ENCODE measurements around the gene TMEM8B.

The TMEM8B gene

DNA sequence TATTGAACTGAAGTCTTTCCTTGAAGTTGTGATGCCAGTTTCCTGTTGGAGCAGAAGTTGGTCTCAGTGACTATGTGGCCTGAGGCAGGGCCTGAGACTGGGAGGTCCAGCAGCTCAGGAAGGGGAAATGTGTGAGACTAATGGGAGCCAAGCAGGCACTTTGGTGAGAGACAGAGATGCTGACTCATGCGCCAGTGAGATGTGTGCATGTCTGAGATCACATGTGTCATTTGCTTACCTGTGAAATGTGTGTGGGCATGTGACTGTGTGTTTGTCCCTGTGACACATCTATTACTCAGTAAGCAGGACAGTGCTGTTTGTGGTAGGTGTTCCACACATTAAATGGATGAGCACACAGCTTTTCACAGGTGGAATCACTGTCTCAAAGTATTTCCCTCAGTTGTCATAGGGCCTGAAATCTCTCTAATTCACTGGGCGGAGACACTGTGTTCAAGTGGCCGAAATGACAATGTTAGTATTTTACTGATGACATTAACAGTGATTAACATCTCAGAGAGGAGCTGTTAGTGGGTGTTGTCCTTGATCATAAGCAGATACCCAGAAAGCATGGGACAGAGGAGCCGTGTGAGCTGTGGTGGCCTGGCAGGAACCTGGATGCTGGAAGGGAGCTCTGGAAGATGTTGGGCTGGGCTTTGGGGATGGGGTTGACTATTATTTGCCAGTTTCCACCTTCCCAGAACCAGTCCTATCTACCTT is 30.2 kb upstream of the TMEM8B start:
- no peaks in the 10 kb centered on the region for H3K9me2 ChIP-seq (replicated peaks; ENCODE audit: control insufficient read depth, low read length)
- H3K4me1 ChIP-seq (ENCODE audit: control insufficient read depth, low read length): no peaks in the 10 kb centered on the region
- H3K4me3 ChIP-seq (ENCODE audit: low read length): no peak overlapping the region
- no peaks in the 10 kb centered on the region for H3K79me2 ChIP-seq (ENCODE audit: control insufficient read depth, low read length)
- no peaks in the 10 kb centered on the region for H3K27me3 ChIP-seq (ENCODE audit: control insufficient read depth, low read length)
- no peaks in the 10 kb centered on the region for H3K9me3 ChIP-seq (ENCODE audit: control insufficient read depth, insufficient read depth, low read length)
- H4K20me1 ChIP-seq (ENCODE audit: control insufficient read depth, insufficient read depth, low read depth, low read length): no peaks in the 10 kb centered on the region
- no peak overlapping the region for H3K4me2 ChIP-seq (ENCODE audit: low read length)
- H3K36me3 ChIP-seq (ENCODE audit: control insufficient read depth, low read length): no peaks in the 10 kb centered on the region
- TF ChIP-seq EZH2phosphoT487 (IDR thresholded peaks at IDR 0.05; ENCODE audit: borderline replicate concordance, low read length) (no peak), CTCF (IDR thresholded peaks at IDR 0.05; ENCODE audit: low read depth, low read length, poor library complexity, severe bottlenecking) (no peak)
- H3K27ac ChIP-seq (ENCODE audit: low read depth, low read length): no peak overlapping the region
- H3F3A ChIP-seq (ENCODE audit: control insufficient read depth, insufficient read depth): no peaks in the 10 kb centered on the region

- no peak overlapping the region for H3K27ac ChIP-seq (ENCODE audit: low read depth, low read length)
- H3K36me3 ChIP-seq (ENCODE audit: control insufficient read depth, low read length): no peaks in the 10 kb centered on the region
- H4K20me1 ChIP-seq (ENCODE audit: control insufficient read depth, insufficient read depth, low read depth, low read length): no peaks in the 10 kb centered on the region
- no peaks in the 10 kb centered on the region for H3K9me2 ChIP-seq (replicated peaks; ENCODE audit: control insufficient read depth, low read length)
- no peak overlapping the region for H3K4me2 ChIP-seq (ENCODE audit: low read length)
- H3K9me3 ChIP-seq (ENCODE audit: control insufficient read depth, insufficient read depth, low read length): no peaks in the 10 kb centered on the region
- no peaks in the 10 kb centered on the region for H3K4me1 ChIP-seq (ENCODE audit: control insufficient read depth, low read length)
- no peaks in the 10 kb centered on the region for H3K27me3 ChIP-seq (ENCODE audit: control insufficient read depth, low read length)
- no peaks in the 10 kb centered on the region for H3K79me2 ChIP-seq (ENCODE audit: control insufficient read depth, low read length)
- H3K4me3 ChIP-seq (ENCODE audit: low read length): no peak overlapping the region
- H3F3A ChIP-seq (ENCODE audit: control insufficient read depth, insufficient read depth): no peaks in the 10 kb centered on the region
- TF ChIP-seq EZH2phosphoT487 (IDR thresholded peaks at IDR 0.05; ENCODE audit: borderline replicate concordance, low read length): no peak
- no peak for TF ChIP-seq CTCF (IDR thresholded peaks at IDR 0.05; ENCODE audit: low read depth, low read length, poor library complexity, severe bottlenecking)
Observed at GRCh38 chr9:35800530-35800929, 28.5 kb upstream of the TMEM8B start.

DNA sequence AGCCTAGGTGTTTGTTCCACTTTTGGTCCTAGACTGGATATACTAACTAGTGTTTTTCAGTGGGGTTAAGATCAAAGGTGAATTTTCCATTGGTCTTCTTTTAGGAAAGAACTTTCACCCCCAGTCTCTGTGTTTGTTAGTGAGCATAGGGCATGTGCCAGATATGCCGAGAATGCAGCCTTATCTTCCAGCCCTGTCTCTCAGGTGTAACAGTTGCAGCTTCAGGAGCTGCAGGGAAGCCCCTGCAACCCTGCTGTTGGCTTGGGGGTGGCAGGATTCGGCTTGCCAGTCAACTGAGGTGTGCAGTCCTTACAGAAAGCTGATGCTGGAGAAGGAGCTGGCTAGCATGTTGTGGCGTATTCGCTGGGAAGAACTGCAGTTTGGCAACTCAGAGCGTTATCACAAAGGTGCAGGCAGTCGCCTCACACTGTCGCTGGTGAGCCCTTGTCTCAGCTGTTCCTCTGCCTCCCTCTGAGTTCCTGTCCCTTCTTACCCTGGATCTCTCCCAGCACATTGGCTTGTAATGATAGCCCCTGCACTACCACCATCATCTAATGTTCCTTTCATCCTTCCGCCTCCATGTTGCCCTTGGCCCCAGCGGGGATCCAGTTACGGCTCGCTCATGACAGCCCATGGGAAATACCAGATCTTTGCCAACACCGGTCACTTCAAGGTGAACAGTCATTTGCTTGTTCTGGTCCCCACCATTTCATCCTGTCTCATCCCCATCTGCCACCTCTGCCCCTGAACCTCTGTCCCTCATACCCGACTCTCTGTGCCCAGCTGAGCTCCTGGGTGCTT is 27.5 kb upstream of the TMEM8B start:
- Histone ChIP-seq H3K4me3 (ENCODE audit: low read length) (no peak overlapping the region), H3K9me2 (replicated peaks; ENCODE audit: control insufficient read depth, low read length) (no peaks in the 10 kb centered on the region), H3K79me2 (ENCODE audit: control insufficient read depth, low read length) (no peaks in the 10 kb centered on the region), H3K27ac (ENCODE audit: low read depth, low read length) (no peak overlapping the region), H4K20me1 (ENCODE audit: control insufficient read depth, insufficient read depth, low read depth, low read length) (no peaks in the 10 kb centered on the region), H3F3A (ENCODE audit: control insufficient read depth, insufficient read depth) (no peaks in the 10 kb centered on the region), H3K36me3 (ENCODE audit: control insufficient read depth, low read length) (no peaks in the 10 kb centered on the region), H3K4me1 (ENCODE audit: control insufficient read depth, low read length) (no peaks in the 10 kb centered on the region), H3K4me2 (ENCODE audit: low read length) (no peak overlapping the region), H3K27me3 (ENCODE audit: control insufficient read depth, low read length) (no peaks in the 10 kb centered on the region), H3K9me3 (ENCODE audit: control insufficient read depth, insufficient read depth, low read length) (no peaks in the 10 kb centered on the region)
- TF ChIP-seq CTCF (IDR thresholded peaks at IDR 0.05; ENCODE audit: low read depth, low read length, poor library complexity, severe bottlenecking) (no peak), EZH2phosphoT487 (IDR thresholded peaks at IDR 0.05; ENCODE audit: borderline replicate concordance, low read length) (no peak)

Data from DOHH2 (cell line).